ENCODE data around the gene COPS7B.

COPS7B gene

DNA sequence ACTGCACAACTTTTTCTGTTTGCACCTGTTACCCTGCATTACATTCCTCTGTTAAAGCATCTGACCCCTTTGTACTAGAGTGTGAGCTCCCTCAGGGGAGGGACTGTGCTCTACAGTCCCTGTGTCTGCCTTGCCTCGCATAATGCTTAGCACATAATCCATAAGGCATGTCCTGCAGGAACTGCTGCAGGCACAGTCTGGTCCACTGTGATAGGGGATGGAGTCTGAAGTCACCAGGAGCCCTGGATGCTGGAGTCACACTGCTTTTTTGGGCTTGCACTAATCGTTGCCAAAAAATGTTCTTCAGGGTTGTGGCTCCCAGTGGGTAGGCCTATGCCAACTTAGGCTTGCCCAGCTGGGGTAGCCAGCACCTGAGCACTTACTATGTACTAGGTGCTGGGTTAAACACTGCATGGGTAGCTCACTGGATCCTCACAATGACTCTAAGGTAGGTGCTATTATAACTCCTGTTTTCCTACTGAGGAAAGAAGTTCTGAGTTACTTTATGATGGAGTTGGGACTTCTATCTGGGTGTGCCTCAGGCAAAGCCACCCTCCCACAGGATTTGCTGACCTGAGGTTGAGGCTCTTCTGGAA is 33.3 kb downstream of the COPS7B start:
- ATAC-seq = peak; percentile 33; the same call in 2 of the 3 replicates

DNA sequence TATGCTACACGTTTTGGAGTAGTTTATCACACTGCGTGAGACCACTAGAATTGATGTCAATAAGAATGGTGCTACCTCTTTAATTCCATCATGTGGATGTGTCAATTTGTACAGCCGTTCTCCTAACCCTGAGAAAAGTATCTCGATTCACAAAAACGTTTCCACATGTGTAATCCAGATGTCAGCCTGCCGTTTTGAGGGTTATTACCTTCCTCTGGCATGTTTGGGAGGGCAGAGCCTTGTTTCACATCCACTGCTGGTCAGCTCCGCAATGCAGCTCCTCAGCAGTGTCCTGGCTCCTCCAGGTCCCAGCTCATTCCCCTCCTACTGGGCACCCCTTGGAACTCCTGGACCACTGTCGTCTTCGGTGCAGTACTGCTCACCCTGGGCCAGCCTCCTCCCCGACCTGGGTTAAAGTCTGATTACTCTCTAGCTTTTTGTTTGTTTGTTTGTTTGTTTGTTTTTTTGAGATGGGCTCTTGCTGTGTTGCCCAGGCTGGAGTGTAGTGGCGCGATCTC is 34.6 kb downstream of the COPS7B start:
- no peak for TF ChIP-seq PPARA (CRISPR knock-in tag; IDR thresholded peaks at IDR 0.05; ENCODE audit: borderline replicate concordance)
- no peak for TF ChIP-seq CREB5 (CRISPR knock-in tag; IDR thresholded peaks at IDR 0.05; ENCODE audit: low read depth)
- ATAC-seq = no peak

More for the DNA sequence above, 33.3 kb downstream of the COPS7B start:
- TF ChIP-seq GLIS3 (CRISPR knock-in tag; IDR thresholded peaks at IDR 0.05) = no peak
- TF ChIP-seq, protein P1, sequence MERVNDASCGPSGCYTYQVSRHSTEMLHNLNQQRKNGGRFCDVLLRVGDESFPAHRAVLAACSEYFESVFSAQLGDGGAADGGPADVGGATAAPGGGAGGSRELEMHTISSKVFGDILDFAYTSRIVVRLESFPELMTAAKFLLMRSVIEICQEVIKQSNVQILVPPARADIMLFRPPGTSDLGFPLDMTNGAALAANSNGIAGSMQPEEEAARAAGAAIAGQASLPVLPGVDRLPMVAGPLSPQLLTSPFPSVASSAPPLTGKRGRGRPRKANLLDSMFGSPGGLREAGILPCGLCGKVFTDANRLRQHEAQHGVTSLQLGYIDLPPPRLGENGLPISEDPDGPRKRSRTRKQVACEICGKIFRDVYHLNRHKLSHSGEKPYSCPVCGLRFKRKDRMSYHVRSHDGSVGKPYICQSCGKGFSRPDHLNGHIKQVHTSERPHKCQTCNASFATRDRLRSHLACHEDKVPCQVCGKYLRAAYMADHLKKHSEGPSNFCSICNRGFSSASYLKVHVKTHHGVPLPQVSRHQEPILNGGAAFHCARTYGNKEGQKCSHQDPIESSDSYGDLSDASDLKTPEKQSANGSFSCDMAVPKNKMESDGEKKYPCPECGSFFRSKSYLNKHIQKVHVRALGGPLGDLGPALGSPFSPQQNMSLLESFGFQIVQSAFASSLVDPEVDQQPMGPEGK (CRISPR knock-in tag; IDR thresholded peaks at IDR 0.05; ENCODE audit: borderline replicate concordance) = no peak

DNA sequence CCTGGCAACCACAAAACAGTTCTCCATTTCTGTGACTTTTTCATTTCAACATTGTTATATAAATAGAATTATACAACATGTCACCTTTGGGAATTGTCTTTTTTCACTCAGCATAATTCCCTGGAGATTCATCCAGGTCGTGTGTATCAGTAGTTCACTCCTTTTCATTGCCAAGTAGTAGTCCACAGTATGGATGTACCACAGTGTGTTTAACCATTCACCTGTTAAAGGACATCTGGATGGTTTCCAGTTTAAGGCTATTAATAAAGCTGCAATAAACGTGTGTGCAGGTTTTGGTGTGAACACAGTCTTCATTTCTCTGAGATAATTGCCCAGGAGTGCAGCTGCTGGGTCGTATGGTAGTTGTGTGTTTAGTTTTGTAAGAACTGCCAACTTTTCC is 35.7 kb downstream of the COPS7B start:
- no peak for ATAC-seq
- TF ChIP-seq BACH2 (CRISPR knock-in tag; IDR thresholded peaks at IDR 0.05; ENCODE audit: borderline replicate concordance) = no peak
- TF ChIP-seq, protein P2, sequence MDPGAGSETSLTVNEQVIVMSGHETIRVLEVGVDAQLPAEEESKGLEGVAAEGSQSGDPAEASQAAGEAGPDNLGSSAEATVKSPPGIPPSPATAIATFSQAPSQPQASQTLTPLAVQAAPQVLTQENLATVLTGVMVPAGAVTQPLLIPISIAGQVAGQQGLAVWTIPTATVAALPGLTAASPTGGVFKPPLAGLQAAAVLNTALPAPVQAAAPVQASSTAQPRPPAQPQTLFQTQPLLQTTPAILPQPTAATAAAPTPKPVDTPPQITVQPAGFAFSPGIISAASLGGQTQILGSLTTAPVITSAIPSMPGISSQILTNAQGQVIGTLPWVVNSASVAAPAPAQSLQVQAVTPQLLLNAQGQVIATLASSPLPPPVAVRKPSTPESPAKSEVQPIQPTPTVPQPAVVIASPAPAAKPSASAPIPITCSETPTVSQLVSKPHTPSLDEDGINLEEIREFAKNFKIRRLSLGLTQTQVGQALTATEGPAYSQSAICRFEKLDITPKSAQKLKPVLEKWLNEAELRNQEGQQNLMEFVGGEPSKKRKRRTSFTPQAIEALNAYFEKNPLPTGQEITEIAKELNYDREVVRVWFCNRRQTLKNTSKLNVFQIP (CRISPR knock-in tag; IDR thresholded peaks at IDR 0.05; ENCODE audit: borderline replicate concordance, low read depth) = no peak
- TF ChIP-seq ESRRG (CRISPR knock-in tag; IDR thresholded peaks at IDR 0.05) = no peak
- no peak for TF ChIP-seq ARNTL (CRISPR knock-in tag; IDR thresholded peaks at IDR 0.05; ENCODE audit: borderline replicate concordance, low read depth)
- TF ChIP-seq ZC3H10 (CRISPR knock-in tag; IDR thresholded peaks at IDR 0.05) = no peak
- TF ChIP-seq ZNF8 (CRISPR knock-in tag; IDR thresholded peaks at IDR 0.05) = peak; percentile 96
- TF ChIP-seq ISL1 (CRISPR knock-in tag; IDR thresholded peaks at IDR 0.05) = no peak

GRCh38 chr2:231853105-231853504 is 66.9 kb downstream of the COPS7B start:
- TF ChIP-seq TCF4 (CRISPR knock-in tag; IDR thresholded peaks at IDR 0.05; ENCODE audit: borderline replicate concordance) = no peak
- no peak for TF ChIP-seq CREB5 (CRISPR knock-in tag; IDR thresholded peaks at IDR 0.05; ENCODE audit: low read depth)
- TF ChIP-seq ZNF565 (CRISPR knock-in tag; conservative IDR thresholded peaks at IDR 0.05; ENCODE audit: low read depth) = no peak
- TF ChIP-seq GLIS3 (CRISPR knock-in tag; IDR thresholded peaks at IDR 0.05) = no peak
- TF ChIP-seq, protein P3, sequence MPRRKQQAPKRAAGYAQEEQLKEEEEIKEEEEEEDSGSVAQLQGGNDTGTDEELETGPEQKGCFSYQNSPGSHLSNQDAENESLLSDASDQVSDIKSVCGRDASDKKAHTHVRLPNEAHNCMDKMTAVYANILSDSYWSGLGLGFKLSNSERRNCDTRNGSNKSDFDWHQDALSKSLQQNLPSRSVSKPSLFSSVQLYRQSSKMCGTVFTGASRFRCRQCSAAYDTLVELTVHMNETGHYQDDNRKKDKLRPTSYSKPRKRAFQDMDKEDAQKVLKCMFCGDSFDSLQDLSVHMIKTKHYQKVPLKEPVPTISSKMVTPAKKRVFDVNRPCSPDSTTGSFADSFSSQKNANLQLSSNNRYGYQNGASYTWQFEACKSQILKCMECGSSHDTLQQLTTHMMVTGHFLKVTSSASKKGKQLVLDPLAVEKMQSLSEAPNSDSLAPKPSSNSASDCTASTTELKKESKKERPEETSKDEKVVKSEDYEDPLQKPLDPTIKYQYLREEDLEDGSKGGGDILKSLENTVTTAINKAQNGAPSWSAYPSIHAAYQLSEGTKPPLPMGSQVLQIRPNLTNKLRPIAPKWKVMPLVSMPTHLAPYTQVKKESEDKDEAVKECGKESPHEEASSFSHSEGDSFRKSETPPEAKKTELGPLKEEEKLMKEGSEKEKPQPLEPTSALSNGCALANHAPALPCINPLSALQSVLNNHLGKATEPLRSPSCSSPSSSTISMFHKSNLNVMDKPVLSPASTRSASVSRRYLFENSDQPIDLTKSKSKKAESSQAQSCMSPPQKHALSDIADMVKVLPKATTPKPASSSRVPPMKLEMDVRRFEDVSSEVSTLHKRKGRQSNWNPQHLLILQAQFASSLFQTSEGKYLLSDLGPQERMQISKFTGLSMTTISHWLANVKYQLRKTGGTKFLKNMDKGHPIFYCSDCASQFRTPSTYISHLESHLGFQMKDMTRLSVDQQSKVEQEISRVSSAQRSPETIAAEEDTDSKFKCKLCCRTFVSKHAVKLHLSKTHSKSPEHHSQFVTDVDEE (CRISPR knock-in tag; IDR thresholded peaks at IDR 0.05) = no peak
- no peak for TF ChIP-seq ZNF8 (CRISPR knock-in tag; IDR thresholded peaks at IDR 0.05)
- no peak for ATAC-seq

- ATAC-seq = no peak
- TF ChIP-seq CSDC2 (CRISPR knock-in tag; IDR thresholded peaks at IDR 0.05) = no peak
- no peak for TF ChIP-seq ZNF8 (CRISPR knock-in tag; IDR thresholded peaks at IDR 0.05)
- no peak for TF ChIP-seq ZC3H10 (CRISPR knock-in tag; IDR thresholded peaks at IDR 0.05)
- TF ChIP-seq, protein P4, sequence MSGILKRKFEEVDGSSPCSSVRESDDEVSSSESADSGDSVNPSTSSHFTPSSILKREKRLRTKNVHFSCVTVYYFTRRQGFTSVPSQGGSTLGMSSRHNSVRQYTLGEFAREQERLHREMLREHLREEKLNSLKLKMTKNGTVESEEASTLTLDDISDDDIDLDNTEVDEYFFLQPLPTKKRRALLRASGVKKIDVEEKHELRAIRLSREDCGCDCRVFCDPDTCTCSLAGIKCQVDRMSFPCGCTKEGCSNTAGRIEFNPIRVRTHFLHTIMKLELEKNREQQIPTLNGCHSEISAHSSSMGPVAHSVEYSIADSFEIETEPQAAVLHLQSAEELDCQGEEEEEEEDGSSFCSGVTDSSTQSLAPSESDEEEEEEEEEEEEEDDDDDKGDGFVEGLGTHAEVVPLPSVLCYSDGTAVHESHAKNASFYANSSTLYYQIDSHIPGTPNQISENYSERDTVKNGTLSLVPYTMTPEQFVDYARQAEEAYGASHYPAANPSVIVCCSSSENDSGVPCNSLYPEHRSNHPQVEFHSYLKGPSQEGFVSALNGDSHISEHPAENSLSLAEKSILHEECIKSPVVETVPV (CRISPR knock-in tag; IDR thresholded peaks at IDR 0.05) = no peak
- TF ChIP-seq, protein P2 (CRISPR knock-in tag; IDR thresholded peaks at IDR 0.05; ENCODE audit: borderline replicate concordance, low read depth) = no peak
- no peak for TF ChIP-seq ZFP30 (CRISPR knock-in tag; IDR thresholded peaks at IDR 0.05)
- TF ChIP-seq OSR1 (CRISPR knock-in tag; IDR thresholded peaks at IDR 0.05) = no peak
Observed at GRCh38 chr2:231854616-231855125, 68.4 kb downstream of the COPS7B start.
